H7 (cell line): ENCODE measurements around the gene INSL3. TPM values are rescaled to one million over a fixed set of nuclear protein-coding genes. Genes with fewer than 3 reads are reported as not detected.

Source experiments
- DNase-seq: peaks from one replicate; pipeline ENCODE4 v3.0.0; 2012
- H3K27me3 ChIP-seq: 2 replicates; pipeline ENCODE4 v1.6.0; 2011; ENCODE audit warnings: mild to moderate bottlenecking, low read length; ENCODE audit not compliant: control insufficient read depth, insufficient read depth
- H3K36me3 ChIP-seq: replicated peaks from 2 replicates; pipeline ENCODE4 v1.5.1; 2011; ENCODE audit warnings: low read length; ENCODE audit not compliant: control insufficient read depth, insufficient read depth
- H3K4me3 ChIP-seq: 2 replicates; pipeline ENCODE4 v1.5.1; 2011; ENCODE audit warnings: low read depth, mild to moderate bottlenecking, control low read depth, low read length, moderate library complexity; ENCODE audit not compliant: insufficient read depth
- total RNA-seq: library from RNA; depleted of rRNA; stranded (reverse); fragments of >200 nt; shearing (Covaris generic); gene quantifications from 2 replicates; pipeline ENCODE4 v1.2.3, GENCODE V29; 2014; rRNA removed

The INSL3 gene
- total RNA-seq, 1 experiment from 2014 or later, result not detected

GRCh38 chr19:17766543-17767131, 54.7 kb downstream of the INSL3 start:
- no peaks in the 10 kb centered on the region for H3K27me3 ChIP-seq
- 0 out of 2 replicates have a peak overlapping the region, but pooled peaks have one; percentile 1 for H3K4me3 ChIP-seq
- peak; percentile 89 for DNase-seq
- no peaks in the 10 kb centered on the region for H3K36me3 ChIP-seq

Other genes with a start within 250 kb of the INSL3 start
- 6.6 and 8.8 TPM in 2 replicates for gene UNC13A, start 133.2 kb downstream of the INSL3 start, total RNA-seq
- 27.1 and 28.0 TPM in 2 replicates for gene MAP1S, start 102.0 kb downstream of the INSL3 start, total RNA-seq
- 21.6 and 21.7 TPM in 2 replicates for gene FCHO1, start 70.0 kb downstream of the INSL3 start, total RNA-seq
- 0.73 and 1.7 TPM in 2 replicates for gene B3GNT3, start 26.4 kb downstream of the INSL3 start, total RNA-seq
- gene JAK3, start 26.5 kb upstream of the INSL3 start, total RNA-seq, result 2.5 and 2.7 TPM in 2 replicates
- 2,178 and 2,213 TPM in 2 replicates for gene RPL18A, start 38.4 kb upstream of the INSL3 start, total RNA-seq
- 1.5 and 1.6 TPM in 2 replicates for gene SLC5A5, start 50.4 kb upstream of the INSL3 start, total RNA-seq
- gene CCDC124, start 111.5 kb upstream of the INSL3 start, total RNA-seq, result 39.7 and 55.4 TPM in 2 replicates
- 4.3 and 7.4 TPM in 2 replicates for gene KCNN1, start 145.6 kb upstream of the INSL3 start, total RNA-seq
- gene ARRDC2, start 186.7 kb upstream of the INSL3 start, total RNA-seq, result 4.8 and 14.0 TPM in 2 replicates